Fibroblast of peridontal ligament (primary cell): ENCODE data around the gene AKR1B15.
A peak's percentile ranks its signal among the peaks of the same experiment; 100 is the strongest.
"Not testable (repeated sequence)": the region's sequence is repeated elsewhere in the genome, so short reads cannot be mapped to it uniquely, and the experiment has no call there.

Source experiments
- DNase-seq: peaks from one replicate; pipeline ENCODE4 v3.0.0-alpha.2; 2010; ENCODE audit errors: extremely low read depth

The AKR1B15 gene

GRCh38 chr7:134563398-134563749, 14.5 kb downstream of the AKR1B15 start:
- not testable (repeated sequence) for DNase-seq

- peak; percentile 78 for DNase-seq
These were observed 16.8 kb downstream of the AKR1B15 start for GRCh38 chr7:134565643-134566136.

GRCh38 chr7:134567368-134567767, 18.5 kb downstream of the AKR1B15 start:
- no peak for DNase-seq

- DNase-seq = not testable (repeated sequence)
These were observed 21.1 kb downstream of the AKR1B15 start for GRCh38 chr7:134569962-134570361.

GRCh38 chr7:134571101-134571500, 22.2 kb downstream of the AKR1B15 start:
- no peak for DNase-seq

- no peak for DNase-seq
These were observed 23.0 kb downstream of the AKR1B15 start for GRCh38 chr7:134571746-134572461.

GRCh38 chr7:134574322-134574721, 25.4 kb downstream of the AKR1B15 start:
- DNase-seq = no peak

- DNase-seq = no peak
These were observed 35.4 kb downstream of the AKR1B15 start for GRCh38 chr7:134584290-134584689.

- DNase-seq = no peak
These were observed 37.0 kb downstream of the AKR1B15 start for GRCh38 chr7:134585897-134586296.

GRCh38 chr7:134587750-134588149, 38.8 kb downstream of the AKR1B15 start:
- DNase-seq = peak; percentile 55

GRCh38 chr7:134589491-134589941, 40.6 kb downstream of the AKR1B15 start:
- DNase-seq = no peak

- DNase-seq = peak; percentile 99
These were observed 44.9 kb downstream of the AKR1B15 start for GRCh38 chr7:134593530-134594392.

- no peak for DNase-seq
These were observed 46.0 kb downstream of the AKR1B15 start for GRCh38 chr7:134594877-134595276.

GRCh38 chr7:134599371-134599770, 50.5 kb downstream of the AKR1B15 start:
- no peak for DNase-seq

- DNase-seq = no peak
These were observed 52.5 kb downstream of the AKR1B15 start for GRCh38 chr7:134601459-134601858.

GRCh38 chr7:134602881-134603451, 54.1 kb downstream of the AKR1B15 start:
- DNase-seq = peak; percentile 48

GRCh38 chr7:134605978-134606923, 57.3 kb downstream of the AKR1B15 start:
- peak; percentile 81 for DNase-seq

GRCh38 chr7:134611611-134612151, 62.8 kb downstream of the AKR1B15 start:
- DNase-seq = no peak

GRCh38 chr7:134612197-134612596, 63.3 kb downstream of the AKR1B15 start:
- no peak for DNase-seq

- DNase-seq = peak; percentile 100
These were observed 64.9 kb downstream of the AKR1B15 start for GRCh38 chr7:134613623-134614347.
